DOHH2 (cell line): ENCODE data around the gene TUBG2.

Experiments used
- CTCF ChIP-seq: fragments of 200-600 bp; sonication (generic); IDR thresholded peaks from one replicate; pipeline ENCODE4 v1.5.1; 2014; ENCODE audit warnings: antibody characterized with exemption, mild to moderate bottlenecking, low read depth, low read length; ENCODE audit not compliant: poor library complexity, severe bottlenecking
- EZH2phosphoT487 ChIP-seq: fragments of 200-600 bp; sonication (generic); IDR thresholded peaks from 2 replicates; pipeline ENCODE4 v1.6.1; 2017; ENCODE audit warnings: borderline replicate concordance, mild to moderate bottlenecking, antibody characterized with exemption, low read length, moderate library complexity, mixed read lengths

GRCh38 chr17:42674755-42675347 lies 15.8 kb downstream of the TUBG2 start:
- TF ChIP-seq CTCF (no peak), EZH2phosphoT487 (no peak)
